NK-92 (cell line): ENCODE results near the gene GIMAP1.

ENCODE experiments used
- DNase-seq: peaks from one replicate; lab custom pipeline; 2025; ENCODE audit not compliant: unreplicated experiment; lab: John Stamatoyannopoulos, UW

GIMAP1 gene

DNA sequence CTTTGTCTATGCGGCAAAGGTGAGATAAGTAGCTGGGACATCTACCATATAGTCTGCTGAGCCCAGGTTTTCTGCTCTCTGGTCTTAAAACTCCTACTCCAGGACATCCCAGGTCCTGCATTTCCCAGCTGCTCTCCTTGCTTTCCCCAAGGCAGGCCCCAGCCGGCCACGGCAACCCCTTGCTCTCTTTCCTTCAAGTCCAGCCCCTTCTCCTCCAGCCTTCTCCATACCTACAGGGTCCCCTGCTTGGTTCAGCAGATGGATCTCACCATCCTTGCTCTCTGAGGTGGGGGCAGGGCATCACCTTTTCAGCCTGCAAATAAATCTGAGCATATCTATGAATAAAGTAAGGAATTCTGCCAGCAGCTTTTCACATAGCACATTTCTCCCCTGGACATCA lies 29.5 kb downstream of the GIMAP1 start:
- DNase-seq: no peak

GRCh38 chr7:150746921-150747320 lies 30.5 kb downstream of the GIMAP1 start:
- no peak for DNase-seq

GRCh38 chr7:150748376-150748775 lies 32.0 kb downstream of the GIMAP1 start:
- DNase-seq: no peak

- no peak for DNase-seq
These were observed 35.3 kb downstream of the GIMAP1 start for GRCh38 chr7:150751702-150752101.

DNA sequence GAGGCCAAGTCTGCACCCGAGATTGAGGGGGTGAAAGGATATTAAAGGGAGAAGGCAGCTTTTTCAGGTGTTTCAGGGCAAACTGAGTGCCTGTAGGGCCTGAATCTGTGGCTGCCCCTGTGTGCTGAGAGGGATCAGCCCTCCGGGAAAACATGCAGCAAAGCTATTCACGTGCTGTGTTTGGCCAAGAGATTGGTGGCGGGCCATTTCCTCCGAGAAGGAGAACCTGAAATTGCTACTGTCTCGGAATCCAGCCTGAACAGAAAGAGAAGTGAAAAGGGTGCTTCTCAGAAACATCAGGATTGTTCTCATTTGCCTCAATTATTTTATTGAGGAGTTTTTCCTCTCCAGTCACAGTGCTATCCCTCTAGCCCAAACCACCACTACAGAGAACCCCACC lies 36.8 kb downstream of the GIMAP1 start:
- no peak for DNase-seq

DNA sequence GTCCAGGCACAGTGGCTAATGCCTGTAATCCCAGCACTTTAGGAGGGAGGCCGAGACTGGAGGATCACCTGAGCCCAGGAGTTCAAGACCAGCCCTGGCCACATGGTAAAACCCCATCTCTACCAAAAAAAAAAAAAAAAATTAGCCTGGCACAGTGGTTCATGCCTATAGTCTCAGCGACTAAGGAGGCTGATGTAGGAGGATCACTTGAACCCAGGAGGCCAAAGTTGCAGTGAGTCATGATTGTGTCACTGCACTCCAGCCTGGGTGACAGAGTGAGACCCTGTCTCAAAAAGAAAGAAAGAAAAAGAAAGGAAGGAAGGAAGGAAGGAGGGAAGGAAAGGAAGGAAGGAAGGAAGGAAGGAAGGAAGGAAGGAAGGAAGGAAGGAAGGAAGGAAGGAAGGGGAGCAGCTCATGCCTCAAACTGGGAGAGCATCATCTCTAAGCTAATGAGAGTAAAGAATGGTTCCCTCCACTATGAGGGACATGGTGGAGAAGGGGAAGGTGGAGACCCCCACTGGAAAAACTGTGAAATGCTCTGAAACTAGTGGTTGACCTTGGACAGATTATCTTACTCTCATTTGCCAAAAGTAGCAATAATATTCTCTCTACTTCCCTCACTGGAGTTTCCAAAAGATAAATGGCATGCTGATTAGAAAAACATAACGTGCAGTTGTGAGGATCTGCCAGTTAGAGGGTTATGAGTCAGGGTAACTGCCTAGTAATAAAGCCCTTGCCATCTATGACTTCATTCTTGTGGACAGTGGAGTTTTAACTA lies 37.6 kb downstream of the GIMAP1 start:
- no peak for DNase-seq

DNA sequence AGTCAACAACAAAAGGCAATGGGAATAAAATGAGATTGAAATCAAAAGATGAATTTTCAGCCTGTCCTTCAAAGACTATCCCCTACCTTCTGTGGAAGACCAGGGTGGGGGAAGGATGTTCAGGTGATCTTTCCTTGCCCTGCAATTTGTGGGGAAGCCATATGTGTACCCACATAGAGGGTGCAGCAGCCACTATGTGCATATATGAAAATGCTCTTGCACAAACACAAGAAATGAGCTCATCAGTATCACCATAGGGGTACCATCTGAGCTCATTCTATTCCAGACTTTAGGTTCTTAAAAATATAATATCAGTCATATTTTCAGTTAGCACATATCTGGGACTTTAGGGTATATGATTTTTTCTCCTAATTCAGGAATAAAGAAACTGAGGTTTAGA lies 38.5 kb downstream of the GIMAP1 start:
- DNase-seq: no peak

DNA sequence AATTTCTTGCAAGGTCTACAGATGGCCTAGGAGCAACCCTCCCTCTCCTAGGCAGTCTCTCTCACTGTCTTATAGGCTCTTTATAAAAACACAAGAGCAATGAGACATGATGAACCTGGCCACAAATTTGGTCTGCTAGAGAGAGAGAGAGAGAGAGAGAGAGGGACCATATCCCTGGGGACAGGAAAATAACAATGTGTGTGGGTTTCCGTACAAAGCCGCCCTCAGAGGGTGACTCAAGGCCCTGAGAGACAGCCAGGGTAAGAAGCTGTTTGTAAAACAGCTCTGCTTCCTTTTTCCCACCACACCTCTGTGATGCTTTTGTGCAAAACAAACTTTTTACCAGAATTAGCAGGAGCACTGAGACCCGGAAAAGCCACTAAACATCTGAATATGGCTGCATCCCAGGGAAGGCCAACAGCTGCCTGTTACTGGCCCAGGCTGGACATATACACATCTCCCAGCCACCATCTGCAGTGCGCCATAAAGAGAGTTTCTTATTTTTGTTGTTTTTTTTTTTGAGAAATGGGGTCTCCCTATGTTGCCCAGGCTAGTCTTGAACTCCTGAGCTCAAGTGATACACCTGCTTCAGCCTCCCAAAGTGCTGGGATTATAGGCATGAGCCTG lies 39.2 kb downstream of the GIMAP1 start:
- DNase-seq: no peak

GRCh38 chr7:150756166-150756565 lies 39.8 kb downstream of the GIMAP1 start:
- DNase-seq: no peak

DNA sequence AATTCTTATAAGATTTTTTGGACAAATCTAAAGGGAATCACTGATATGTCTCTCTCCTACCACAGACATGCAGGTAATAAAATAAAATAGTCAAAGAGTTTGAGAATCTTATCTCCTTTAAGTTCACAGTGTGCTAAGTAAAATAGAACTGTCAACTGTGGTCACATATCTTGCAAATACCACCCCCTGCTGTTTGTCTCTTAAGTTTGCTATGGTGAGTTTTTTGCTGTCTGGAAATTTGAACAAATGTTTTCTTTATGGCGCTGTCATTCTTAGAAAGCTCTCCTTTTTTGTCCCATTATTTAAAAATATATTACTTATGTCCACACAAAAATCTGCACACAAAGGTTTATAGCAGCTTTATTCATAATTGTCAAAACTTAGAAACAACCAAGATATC lies 40.4 kb downstream of the GIMAP1 start:
- no peak for DNase-seq

- no peak for DNase-seq
These were observed 43.1 kb downstream of the GIMAP1 start for GRCh38 chr7:150759479-150759878.

- no peak for DNase-seq
These were observed 49.9 kb downstream of the GIMAP1 start for GRCh38 chr7:150766334-150766709.

DNA sequence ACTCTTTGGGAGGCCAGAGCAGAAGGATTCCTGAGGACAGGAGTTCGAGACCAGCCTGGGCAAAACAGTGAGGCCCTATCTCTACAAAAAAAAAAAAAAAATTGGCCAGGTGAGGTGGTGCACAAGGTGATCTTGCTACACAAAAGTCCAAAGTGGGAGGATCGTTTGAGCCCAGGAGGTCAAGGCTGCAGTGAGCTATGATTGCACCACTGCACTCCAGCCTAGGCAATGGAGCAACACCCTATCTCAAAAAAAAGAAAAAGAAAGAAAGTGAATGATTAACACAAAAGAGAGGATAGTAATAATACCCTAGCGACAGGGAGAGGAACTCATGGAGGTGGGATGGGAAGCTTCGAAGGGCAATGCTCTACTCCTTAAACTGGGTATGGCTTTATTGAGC lies 53.4 kb downstream of the GIMAP1 start:
- DNase-seq: no peak
